ENCODE data around the gene GPR137B. TPM values are rescaled to one million over a fixed set of nuclear protein-coding genes. Genes with fewer than 3 reads are reported as not detected.

GPR137B gene, protein sequence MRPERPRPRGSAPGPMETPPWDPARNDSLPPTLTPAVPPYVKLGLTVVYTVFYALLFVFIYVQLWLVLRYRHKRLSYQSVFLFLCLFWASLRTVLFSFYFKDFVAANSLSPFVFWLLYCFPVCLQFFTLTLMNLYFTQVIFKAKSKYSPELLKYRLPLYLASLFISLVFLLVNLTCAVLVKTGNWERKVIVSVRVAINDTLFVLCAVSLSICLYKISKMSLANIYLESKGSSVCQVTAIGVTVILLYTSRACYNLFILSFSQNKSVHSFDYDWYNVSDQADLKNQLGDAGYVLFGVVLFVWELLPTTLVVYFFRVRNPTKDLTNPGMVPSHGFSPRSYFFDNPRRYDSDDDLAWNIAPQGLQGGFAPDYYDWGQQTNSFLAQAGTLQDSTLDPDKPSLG
- 52.4 TPM for total RNA-seq

DNA sequence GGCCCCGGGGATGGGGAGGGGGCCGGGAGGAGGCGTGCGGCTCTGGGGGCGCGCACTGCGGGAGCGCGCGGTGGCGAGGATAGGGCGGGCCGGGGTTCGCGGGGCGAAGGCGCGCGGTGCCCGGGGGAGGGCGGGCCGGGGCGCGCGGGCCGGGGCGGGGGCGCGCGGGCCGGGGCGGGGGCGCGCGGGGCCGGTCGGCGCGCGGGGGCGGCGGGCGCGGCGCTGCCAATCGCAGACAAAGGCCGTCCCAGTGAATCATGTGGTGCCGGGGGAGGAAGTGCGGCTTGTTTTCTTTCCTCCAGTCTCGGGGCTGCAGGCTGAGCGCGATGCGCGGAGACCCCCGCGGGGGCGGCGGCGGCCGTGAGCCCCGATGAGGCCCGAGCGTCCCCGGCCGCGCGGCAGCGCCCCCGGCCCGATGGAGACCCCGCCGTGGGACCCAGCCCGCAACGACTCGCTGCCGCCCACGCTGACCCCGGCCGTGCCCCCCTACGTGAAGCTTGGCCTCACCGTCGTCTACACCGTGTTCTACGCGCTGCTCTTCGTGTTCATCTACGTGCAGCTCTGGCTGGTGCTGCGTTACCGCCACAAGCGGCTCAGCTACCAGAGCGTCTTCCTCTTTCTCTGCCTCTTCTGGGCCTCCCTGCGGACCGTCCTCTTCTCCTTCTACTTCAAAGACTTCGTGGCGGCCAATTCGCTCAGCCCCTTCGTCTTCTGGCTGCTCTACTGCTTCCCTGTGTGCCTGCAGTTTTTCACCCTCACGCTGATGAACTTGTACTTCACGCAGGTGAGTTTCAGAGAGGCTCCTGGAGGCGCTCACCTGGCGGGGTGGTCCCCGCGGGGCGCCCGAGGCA lies at the start of gene GPR137B:
GPR137B (plus strand) TSS at position 287 of the 851 bp plus-strand sequence; CDS start at position 371, 84 bp downstream.
- DNase-seq: peak; percentile 48

DNA sequence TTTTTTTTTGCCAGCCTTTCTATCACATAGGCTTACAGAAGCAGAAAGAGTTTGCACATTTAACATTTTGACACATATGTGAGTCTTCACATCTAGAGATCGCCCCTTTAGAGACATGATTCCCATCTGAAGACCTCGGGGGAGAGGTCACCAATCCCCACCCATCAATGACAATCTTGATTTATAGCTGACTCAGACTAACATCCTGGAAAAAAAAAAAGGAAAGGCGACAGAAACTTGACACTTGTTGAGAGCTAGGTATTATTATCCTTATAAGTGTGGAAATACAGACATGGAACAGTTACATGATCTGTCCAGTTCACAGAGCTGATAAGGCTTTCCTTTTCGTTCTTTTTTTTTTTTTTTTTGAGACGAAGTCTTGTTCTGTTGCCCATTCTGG lies 49.4 kb upstream of the GPR137B start:
- no peak for DNase-seq

DNA sequence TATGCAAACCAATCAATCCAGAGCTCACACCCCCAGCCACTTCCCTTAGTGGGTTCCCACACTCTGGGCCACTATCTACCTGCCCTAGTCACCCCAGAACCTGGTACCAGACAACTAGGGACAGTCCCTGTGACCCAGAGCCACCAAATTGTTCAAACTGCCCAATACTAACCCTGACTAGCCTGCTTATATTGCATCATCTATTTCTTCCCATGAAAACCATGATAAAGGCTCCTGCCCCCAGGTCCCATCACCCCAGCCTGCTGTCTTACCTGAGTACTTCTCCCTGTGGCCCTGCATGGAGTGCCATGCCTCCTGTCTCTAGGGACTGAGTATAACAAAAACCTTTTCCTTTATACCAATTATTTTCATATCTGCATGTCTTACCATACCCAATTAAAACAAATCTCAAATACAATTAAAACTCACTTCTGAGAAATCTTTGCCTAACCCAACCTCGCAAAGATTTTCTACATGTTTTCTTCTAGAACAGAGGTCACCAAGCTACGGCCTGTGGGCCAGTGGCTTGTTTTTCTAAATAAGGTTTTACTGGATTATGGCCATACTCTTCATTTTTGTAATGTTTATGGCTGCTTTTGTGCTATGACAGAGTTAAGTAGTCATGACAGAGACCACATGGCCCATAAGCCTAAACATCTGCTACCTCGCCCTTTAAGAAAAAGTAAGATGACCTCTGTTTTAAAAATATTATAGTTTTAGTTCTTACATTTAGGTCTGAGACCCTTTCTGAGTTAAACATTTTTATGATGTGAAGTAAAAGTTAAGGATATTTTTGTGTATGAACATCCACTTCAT lies 46.4 kb upstream of the GPR137B start:
- no peak for DNase-seq

DNA sequence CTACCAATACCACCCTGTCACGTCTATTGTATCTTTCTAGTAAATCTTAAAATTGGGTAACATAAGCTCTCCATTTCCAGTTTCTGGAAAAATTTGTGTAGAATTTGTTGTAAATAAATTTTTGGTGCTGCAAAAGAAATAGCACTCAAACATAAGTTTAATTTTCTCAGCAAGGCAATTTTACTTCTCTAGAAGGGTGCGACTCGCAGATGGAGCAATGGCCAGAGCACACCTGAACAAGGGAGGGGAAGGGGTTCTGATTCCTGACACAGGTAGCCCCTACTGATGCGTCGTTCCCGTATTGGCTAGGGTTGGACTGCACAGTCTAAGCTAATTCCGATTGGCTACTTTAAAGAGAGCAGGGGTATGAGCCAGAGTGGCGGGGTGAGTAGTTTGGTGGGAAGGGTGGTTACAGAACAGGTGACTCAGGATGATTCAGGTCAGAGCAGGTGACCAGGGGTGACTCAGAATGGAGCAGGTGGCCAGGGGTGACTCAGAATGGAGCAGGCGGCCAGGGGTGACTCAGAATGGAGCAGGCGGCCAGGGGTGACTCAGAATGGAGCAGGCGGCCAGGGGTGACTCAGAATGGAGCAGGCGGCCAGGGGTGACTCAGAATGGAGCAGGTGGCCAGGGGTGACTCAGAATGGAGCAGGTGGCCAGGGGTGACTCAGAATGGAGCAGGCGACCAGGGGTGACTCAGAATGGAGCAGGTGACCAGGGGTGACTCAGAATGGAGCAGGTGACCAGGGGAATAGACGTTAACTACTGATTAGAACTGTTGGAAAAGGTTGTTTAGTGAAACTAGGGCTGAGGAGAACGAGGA lies 45.5 kb upstream of the GPR137B start:
- DNase-seq: peak; percentile 9

DNA sequence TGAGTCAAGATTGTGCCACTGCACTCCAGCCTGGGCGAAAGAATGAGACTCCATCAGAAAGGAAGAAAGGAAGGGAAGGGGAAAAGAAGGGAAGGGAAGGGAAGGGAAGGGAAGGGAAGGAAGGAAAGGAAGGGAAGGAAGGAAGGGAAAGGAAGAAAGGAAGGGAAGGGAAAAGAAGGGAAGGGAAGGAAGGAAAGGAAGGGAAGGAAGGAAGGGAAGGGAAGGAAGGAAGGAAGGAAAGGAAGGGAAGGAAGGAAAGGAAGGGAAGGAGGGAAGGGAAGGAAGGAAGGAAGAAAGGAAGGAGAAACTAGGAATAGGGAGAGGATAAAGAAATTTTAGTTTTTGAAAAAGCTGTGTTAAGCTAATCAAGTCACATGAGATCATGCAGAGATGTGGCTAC lies 44.1 kb upstream of the GPR137B start:
- DNase-seq: no peak

DNA sequence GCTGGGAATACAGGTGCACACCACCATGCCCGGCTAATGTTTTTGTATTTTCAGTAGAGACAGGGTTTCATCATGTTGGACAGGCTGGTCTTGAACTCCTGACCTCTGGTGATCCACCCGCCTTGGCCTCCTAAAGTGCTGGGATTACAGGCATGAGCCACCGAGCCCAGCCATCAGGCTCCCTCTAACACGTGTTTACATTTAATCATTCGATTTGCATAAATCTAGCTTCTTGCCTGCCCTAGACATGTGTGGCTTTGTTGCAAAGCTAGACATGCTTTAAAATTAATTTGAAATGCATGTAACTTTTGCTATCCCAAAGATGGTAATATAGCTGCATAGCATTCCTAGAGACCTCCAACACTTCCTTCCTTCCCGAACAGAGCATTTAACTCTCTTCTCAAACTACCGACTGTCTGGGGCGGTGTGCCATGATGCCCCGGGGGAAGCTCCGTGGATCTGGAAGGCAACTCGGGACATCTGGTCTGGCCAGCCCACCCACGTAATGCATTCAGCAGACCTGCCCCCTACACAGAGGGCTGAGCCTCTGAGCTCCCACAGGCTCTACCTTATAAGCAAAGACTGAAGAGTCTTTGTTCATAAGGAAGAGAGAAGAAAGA lies 42.9 kb upstream of the GPR137B start:
- DNase-seq: no peak

DNA sequence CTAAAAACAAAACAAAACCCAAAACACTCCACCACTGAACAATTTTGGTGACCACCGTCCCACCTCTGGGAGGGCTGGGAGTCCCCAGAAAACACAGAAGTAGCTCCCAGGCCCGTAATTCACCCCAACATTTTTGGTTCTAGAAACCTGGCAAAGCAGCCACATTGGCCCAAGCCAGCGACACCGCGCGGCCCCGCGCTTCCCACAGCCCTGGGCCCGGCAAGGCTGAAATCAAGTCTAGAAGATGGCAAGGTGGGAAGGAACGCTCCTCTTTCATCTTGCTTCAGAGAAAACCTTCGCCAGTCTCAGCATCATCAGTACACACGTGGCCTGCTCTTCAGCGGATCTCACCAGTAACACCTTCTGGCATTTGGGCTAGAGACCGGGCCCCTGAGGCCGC lies 41.5 kb upstream of the GPR137B start:
- DNase-seq: no peak

DNA sequence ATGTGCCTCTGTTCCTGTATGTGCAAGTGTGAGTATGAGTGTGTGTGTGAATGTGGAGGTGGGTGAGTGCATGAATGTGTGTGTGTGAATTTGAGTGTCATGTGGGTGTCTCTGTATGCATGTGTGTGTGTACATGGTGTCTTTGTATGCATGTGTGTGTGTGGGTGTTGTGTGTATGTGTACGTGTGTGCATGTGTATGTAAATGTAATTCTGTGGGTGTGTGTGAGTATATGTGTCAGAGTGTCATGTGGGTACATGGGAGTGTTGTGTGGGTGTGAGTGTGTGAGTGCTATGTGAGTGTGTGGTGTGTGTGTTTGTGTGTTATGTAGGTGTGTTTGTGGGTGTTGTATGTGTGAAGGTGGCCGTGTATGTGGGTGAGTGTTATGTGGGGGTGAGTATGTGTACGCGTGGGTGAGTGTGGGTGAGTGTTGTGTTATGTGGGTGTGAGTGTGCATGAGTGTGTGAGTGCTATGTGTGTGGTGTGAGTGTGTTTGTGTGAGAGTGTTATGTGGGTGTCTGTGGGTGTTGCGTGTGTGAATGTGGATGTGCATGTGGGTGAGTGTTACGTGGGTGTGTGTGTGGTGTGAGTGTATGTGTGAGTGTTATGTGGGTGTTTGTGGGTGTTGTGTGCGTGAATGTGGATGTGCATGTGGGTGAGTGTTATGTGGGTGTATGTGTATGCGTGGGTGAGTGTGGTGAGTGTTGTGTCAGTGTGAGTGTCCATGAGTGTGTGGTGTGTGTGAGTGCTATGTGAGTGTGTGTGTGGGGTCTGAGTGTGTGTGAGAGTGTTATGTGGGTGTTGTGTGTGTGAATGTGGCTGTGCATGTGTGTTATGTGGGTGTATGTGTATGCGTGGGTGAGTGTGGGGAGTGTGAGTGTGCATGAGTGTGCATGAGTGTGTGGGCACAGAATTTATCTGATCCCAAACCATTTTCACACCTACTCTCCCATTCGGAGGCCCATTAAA lies 40.8 kb upstream of the GPR137B start:
- no peak for DNase-seq

DNA sequence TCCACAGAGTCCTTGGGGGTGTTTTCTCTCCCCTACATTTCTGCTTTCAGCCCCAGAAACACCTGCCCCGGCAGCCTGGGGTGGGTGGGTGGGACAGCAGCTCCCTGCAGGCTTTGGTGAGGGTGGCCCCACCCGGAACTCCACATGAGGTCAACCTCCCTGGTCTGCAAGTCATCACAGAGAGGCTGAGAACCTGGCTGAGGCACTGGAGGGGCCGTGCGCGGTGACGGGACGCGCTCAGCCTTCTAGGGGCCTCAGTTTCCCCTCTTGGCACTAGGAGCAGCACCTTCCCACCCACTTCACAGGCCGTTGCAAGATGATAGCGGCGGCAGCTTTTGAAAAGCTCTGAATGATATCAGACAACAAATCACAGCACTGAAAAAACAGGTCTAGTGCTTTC lies 39.7 kb upstream of the GPR137B start:
- DNase-seq: no peak

DNA sequence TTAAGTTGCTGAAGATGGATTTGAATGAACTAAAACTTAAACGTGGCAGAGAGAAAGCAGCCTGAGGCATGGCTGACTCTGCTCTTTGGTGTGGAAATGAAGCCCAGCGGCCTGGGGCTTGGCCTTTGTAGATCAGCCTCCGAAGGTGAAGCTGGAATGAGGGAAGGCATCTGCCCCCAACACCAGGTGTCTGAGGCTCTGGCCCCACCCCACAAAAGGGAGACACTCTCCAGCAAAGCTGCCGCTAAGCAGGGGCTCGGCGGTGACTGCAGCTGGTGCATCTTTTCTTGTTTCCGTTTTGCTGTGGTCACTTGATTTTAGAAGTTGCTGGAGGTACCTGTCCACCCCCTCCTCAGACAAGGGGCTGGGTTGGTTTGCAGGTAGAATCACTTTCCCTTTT lies 39.3 kb upstream of the GPR137B start:
- DNase-seq: no peak

DNA sequence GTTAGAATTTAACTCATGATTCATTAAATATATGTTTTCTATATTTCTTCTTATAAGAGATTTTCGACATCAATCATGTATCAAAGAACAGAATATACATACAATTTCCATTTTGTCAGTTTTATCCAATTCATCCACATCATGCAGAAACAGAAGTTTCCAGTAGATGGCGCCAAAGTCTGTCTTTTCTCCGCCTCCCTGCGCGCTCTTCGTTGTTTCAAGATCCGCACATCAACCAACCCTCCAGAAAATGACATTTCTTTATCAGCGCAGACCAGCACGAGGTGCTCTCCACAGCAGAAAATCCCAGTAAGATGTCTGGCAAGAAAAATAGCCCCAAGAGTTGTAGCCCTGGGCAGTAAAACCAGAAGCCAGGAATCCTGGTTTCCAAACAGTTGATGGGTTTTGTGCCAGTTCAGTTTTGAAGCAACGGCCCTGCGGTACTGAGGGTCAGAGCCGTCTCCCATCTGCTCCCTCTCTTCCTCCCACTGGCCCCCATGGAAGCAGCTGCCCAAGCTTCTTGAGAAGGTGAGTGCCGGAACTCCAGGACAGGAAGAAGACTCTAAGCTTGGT lies 38.6 kb upstream of the GPR137B start:
- peak; percentile 27 for DNase-seq

DNA sequence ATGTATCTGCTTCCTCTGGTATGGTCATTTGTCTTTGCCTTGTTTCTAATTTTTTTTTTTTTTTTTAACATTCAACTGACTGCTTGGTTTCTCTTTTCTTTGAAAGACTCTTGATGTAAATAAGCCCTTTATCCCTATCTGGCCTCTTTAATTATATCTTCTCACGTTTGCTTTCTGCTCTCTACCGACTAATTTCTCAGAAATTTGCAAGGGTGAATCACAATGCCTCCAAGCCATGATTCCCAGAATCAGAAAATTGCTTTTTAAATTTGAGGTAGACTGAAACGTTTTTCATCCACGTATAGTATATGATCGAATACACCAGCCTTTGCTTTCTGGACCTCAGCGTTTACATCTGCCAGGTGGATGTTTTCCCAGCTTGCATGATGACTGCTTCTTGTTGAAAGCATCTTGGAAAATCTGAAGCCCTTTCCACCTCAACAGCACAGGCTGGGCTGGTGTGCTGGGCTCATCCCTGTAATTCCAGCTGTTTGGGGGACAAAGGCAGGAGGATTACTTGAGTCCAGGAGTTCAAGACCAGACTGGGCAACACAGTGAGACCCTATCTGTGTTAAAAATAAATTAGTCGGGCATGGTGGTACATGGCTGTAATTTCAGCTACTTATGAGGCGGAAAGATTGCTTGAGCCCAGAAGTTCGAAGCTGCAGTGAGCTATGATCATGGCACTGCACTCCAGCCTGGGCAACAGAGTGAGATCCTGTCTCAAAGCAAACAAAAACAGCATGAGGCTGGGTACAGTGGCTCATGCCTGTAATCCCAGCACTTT lies 35.0 kb upstream of the GPR137B start:
- DNase-seq: no peak

DNA sequence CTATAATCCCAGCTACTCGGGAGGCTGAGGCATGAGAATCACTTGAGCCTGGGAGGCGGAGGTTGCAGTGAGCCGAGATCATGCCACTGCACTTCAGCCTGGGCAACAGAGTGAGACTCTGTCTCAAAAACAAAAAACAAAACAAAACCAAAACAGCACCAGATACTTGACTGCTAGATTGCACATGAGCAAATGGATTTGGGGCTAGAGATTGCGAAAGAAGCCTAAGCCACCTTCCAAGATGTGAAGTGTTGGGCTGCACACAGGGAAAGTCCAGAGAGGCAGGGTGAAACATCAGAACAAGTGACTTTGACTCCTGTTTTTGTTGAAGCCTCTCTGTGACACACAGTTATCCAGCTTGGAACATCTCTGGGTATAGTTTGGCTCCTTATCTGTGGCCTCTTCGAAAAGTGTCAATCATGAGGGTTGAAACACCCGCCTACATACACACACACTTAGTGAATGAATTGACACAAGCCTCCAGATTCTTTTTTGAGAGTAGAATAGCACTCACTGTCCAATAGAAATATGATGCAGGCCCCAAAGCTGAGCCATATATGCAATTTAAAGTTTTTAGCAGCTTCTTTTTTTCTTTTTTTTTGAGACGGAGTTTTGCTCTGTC lies 34.2 kb upstream of the GPR137B start:
- no peak for DNase-seq

DNA sequence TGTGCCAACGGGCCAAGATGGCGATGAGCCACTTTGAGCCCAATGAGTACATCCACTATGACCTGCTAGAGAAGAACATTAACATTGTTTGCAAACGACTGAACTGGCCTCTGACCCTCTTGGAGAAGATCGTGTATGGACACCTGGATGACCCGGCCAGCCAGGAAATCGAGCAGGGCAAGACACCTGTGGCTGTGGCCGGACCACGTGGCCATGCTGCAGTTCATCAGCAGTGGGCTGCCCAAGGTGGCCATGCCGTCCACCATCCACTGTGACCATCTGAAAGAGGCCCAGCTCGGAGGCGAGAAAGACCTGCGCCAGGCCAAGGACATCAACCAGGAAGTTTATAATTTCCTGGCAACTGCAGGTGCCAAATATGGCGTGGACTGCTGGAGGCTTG lies 32.2 kb upstream of the GPR137B start:
- no peak for DNase-seq

DNA sequence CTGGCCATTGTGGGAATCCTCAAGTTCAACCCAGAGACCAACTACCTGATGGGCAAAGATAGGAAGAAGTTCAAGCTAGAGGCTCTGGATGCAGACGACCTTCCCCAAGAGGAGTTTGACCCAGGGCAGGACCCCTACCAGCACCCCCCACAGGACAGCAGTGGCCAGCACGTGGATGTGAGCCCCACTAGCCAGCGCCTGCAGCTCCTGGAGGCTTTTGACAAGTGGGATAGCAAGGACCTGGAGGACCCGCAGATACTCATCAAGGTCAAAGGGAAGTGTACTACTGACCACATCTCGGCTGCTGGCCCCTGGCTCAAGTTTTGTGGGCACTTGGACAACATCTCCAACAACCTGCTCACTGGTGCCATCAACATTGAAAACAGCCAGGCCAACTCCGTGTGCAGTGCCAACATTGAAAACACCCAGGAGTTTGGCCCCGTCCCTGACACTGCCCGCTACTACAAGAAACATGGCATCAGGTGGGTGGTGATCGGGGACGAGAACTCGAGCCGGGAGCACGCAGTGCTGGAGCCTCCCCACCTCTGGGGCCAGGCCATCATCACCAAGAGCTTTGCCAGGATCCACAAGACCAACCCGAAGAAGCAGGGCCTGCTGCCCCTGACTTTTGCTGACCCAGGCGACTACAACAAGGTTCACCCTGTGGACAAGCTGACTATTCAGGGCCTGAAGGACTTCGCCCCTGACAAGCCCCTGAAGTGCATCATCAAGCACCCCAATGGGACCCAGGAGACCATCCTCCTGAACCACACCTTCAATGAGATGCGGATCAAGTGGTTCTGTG lies 30.6 kb upstream of the GPR137B start:
- DNase-seq: no peak

DNA sequence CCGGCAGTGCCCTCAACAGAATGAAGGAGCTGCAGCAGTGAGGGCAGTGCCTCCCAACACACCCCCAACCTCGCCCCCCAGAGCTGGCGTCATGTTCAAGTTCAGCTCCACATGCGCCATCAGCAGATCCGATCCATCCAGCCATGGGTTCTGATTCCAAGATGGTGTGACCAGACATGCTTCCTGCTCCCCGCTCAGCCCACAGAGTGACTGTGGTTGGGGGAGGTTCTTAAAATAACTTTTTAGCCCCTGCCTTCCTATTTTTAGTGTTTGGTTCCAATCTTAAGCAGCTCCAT lies 30.1 kb upstream of the GPR137B start:
- DNase-seq: no peak

DNA sequence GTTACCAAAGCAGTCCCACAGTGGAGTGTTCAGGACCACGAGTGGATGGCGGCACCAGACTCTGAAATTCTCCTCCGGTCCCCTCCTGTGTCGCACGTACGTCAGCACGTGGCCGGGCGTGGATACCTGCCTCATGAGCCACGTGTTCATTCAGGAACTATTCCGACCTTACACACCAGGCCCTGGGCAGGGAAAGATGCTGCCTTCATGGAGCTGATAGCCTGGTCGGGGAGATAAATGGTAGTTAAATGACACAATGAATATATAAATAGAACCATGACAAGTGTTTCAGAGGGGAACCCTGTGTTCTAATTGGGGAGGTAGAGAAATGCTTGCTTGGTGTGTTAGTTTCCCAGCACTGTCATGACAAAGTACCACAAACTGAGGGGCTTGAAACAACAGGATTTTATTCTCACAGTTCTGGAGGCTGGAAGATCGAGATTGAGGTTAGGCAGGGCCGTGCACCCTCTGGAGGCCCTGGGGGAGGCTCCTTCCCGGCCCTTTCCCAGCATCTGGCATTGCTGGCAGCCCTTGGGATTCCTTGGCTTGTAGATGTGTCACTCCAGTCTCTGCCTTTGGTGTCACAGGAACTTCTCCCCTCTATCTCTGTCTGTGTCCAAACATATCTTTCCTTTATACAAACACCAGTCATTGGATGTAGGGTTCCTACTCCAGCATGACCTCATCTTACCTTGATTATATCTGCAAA lies 28.9 kb upstream of the GPR137B start:
- no peak for DNase-seq
